Panc1 (cell line): ENCODE results near the gene HAGHL. TPM values are rescaled to one million over a fixed set of nuclear protein-coding genes. Genes with fewer than 3 reads are reported as not detected.

Experiments used
- ATAC-seq: fragments of 200-7000 bp; cut with Tn5 transposase; 2 replicates; pipeline ENCODE4 v1.9.1; 2020; ENCODE audit warnings: mild to moderate bottlenecking, moderate library complexity
- BruUV-seq: library from RNA; stranded (reverse); fragments of 400-500 nt; replicated peaks from 2 replicates; lab custom pipeline; 2021; lab: Mats Ljungman, UMichigan
- CTCF ChIA-PET: fragments of 300-600 bp; sonication (Branson Sonifier 250); formaldehyde crosslinking; loops from one replicate; lab custom pipeline; 2022; ENCODE audit warnings: antibody characterized with exemption; lab: Charles Lee
- POLR2A ChIA-PET: fragments of 300-600 bp; sonication (Branson Sonifier 250); formaldehyde crosslinking; loops from one replicate; lab custom pipeline; 2022; ENCODE audit warnings: antibody characterized with exemption; lab: Charles Lee
- DNase-seq: peaks from one replicate; pipeline ENCODE4 v3.0.0-alpha.2; 2010; ENCODE audit warnings: low read depth, low spot score
- H3K27ac ChIP-seq: 2 replicates; pipeline ENCODE4 v1.5.1; 2011; ENCODE audit warnings: mild to moderate bottlenecking, low read length, inconsistent platforms
- H3K27me3 ChIP-seq: fragments of 200-500 bp; sonication (Bioruptor generic); 2 replicates; pipeline ENCODE4 v1.6.0; 2014; ENCODE audit warnings: low read length, inconsistent platforms; ENCODE audit not compliant: control insufficient read depth, insufficient read depth
- H3K36me3 ChIP-seq: fragments of 200-500 bp; sonication (Bioruptor generic); 2 replicates; pipeline ENCODE4 v1.5.1; 2014; ENCODE audit warnings: inconsistent platforms, mild to moderate bottlenecking, low read length, moderate library complexity; ENCODE audit not compliant: control insufficient read depth, insufficient read depth
- H3K4me1 ChIP-seq: 2 replicates; pipeline ENCODE4 v1.5.1; 2011; ENCODE audit warnings: inconsistent platforms, mild to moderate bottlenecking, low read length, moderate library complexity; ENCODE audit not compliant: control insufficient read depth, insufficient read depth
- H3K4me3 ChIP-seq, 2 experiments: 2 replicates each; pipeline ENCODE4 v1.5.1; 2011 to 2012; ENCODE audit warnings: low read depth in 2 of 2, low read length in 2 of 2, mild to moderate bottlenecking in 2 of 2, inconsistent platforms in 1 of 2, moderate library complexity in 1 of 2
- H3K9me3 ChIP-seq: fragments of 200-500 bp; sonication (Bioruptor generic); 2 replicates; pipeline ENCODE4 v1.5.1; 2014; ENCODE audit warnings: low read depth, mild to moderate bottlenecking, inconsistent platforms, low read length, moderate library complexity; ENCODE audit not compliant: control insufficient read depth, insufficient read depth
- POLR2AphosphoS5 ChIP-seq: IDR thresholded peaks from 2 replicates; pipeline ENCODE4 v1.6.1; 2012; ENCODE audit warnings: mild to moderate bottlenecking, low read depth, low read length, moderate library complexity
- SIN3A ChIP-seq: IDR thresholded peaks from 2 replicates; pipeline ENCODE4 v1.6.1; 2012; ENCODE audit warnings: low read depth, mild to moderate bottlenecking, low read length, moderate library complexity, borderline replicate concordance; ENCODE audit not compliant: insufficient read depth
- TCF7L2 ChIP-seq: IDR thresholded peaks from 2 replicates; pipeline ENCODE4 v1.6.1; 2011; ENCODE audit warnings: mild to moderate bottlenecking, low read depth, low read length, inconsistent platforms
- in situ Hi-C: cut with HindIII; loops from 2 replicates; pipeline ENCODE4 v1.10.0; 2016; ENCODE audit warnings: low sequenced_read_pairs, low pct_unique_long_range_greater_than_20kb
- intact Hi-C: fragments of 100-400 bp; cut with micrococcal nuclease; formaldehyde crosslinking; loops from one replicate; pipeline ENCODE4 v1.10.0; 2022; ENCODE audit not compliant: unreplicated experiment
- total RNA-seq: library from RNA; stranded (reverse); gene quantifications from one replicate; pipeline ENCODE4 v1.2.1, GENCODE V29; 2021; ENCODE audit not compliant: unreplicated experiment
- TF ChIP-seq, protein P1 (sequence below): fragments of 450-650 bp; IDR thresholded peaks from 2 replicates; pipeline ENCODE4 v1.5.1; 2017; ENCODE audit warnings: mild to moderate bottlenecking
- TF ChIP-seq, protein P2 (sequence below), 2 experiments: IDR thresholded peaks; 2 replicates each; pipeline ENCODE4 v1.6.1; 2011 to 2012; ENCODE audit warnings: low read depth in 2 of 2, control low read depth in 1 of 2, low read length in 1 of 2, mild to moderate bottlenecking in 1 of 2, moderate library complexity in 1 of 2; ENCODE audit not compliant: insufficient read depth in 1 of 2

Gene HAGHL
- total RNA-seq, 1 experiment from 2014 or later = 41.1 TPM

DNA sequence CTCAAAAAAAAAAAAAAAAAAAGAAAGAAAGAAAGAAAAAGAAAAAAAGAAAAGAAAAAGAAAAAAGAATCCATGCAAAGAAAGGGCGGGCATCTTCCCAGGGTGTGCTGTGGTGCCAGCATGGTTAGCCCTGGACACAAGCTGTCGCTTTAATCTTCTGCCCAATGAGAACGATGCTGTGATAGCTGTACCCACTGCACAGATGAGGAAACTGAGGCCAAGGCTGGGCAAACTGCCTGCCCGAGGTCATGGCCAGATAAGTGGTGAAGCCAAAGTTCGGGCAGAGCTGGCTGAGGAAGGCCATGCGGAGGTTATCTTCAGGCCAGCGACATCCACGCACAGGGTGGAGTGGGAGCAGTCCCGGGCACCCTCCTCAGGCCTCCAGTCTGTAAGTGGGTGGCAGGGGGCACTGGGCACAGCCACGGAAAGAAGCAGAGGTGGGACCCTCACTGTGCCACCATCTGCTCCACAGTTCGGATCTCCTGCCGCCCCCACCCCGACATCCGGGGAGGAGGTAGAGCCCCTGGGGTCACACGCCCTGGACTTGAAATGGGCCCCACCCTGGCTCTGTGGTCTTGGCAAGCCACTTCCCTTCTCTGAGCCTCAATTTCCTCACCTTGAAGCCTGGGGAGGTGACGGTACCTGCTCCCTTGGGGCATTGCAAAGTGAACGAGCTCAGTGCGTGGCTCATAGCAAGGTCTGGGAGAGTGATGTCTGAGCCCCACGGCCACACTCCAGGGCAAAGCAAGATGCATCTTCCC lies 27.8 kb upstream of the HAGHL start:
- no peak overlapping the region for H3K4me3 ChIP-seq
- no peaks in the 10 kb centered on the region for H3K27me3 ChIP-seq
- no peak overlapping the region for H3K27ac ChIP-seq
- TF ChIP-seq TCF7L2 = no peak
- TF ChIP-seq, protein P1, sequence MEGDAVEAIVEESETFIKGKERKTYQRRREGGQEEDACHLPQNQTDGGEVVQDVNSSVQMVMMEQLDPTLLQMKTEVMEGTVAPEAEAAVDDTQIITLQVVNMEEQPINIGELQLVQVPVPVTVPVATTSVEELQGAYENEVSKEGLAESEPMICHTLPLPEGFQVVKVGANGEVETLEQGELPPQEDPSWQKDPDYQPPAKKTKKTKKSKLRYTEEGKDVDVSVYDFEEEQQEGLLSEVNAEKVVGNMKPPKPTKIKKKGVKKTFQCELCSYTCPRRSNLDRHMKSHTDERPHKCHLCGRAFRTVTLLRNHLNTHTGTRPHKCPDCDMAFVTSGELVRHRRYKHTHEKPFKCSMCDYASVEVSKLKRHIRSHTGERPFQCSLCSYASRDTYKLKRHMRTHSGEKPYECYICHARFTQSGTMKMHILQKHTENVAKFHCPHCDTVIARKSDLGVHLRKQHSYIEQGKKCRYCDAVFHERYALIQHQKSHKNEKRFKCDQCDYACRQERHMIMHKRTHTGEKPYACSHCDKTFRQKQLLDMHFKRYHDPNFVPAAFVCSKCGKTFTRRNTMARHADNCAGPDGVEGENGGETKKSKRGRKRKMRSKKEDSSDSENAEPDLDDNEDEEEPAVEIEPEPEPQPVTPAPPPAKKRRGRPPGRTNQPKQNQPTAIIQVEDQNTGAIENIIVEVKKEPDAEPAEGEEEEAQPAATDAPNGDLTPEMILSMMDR = no peak
- TF ChIP-seq SIN3A = no peak
- no peak for TF ChIP-seq POLR2AphosphoS5
- TF ChIP-seq, protein P2, sequence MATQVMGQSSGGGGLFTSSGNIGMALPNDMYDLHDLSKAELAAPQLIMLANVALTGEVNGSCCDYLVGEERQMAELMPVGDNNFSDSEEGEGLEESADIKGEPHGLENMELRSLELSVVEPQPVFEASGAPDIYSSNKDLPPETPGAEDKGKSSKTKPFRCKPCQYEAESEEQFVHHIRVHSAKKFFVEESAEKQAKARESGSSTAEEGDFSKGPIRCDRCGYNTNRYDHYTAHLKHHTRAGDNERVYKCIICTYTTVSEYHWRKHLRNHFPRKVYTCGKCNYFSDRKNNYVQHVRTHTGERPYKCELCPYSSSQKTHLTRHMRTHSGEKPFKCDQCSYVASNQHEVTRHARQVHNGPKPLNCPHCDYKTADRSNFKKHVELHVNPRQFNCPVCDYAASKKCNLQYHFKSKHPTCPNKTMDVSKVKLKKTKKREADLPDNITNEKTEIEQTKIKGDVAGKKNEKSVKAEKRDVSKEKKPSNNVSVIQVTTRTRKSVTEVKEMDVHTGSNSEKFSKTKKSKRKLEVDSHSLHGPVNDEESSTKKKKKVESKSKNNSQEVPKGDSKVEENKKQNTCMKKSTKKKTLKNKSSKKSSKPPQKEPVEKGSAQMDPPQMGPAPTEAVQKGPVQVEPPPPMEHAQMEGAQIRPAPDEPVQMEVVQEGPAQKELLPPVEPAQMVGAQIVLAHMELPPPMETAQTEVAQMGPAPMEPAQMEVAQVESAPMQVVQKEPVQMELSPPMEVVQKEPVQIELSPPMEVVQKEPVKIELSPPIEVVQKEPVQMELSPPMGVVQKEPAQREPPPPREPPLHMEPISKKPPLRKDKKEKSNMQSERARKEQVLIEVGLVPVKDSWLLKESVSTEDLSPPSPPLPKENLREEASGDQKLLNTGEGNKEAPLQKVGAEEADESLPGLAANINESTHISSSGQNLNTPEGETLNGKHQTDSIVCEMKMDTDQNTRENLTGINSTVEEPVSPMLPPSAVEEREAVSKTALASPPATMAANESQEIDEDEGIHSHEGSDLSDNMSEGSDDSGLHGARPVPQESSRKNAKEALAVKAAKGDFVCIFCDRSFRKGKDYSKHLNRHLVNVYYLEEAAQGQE (IDR thresholded peaks at IDR 0.05; ENCODE audit: insufficient read depth in 1 of 2, low read depth in 2 of 2, low read length in 1 of 2) = no peak
- no peak for ATAC-seq
- in situ Hi-C loops = no loop called here
- POLR2A ChIA-PET = no interaction called here
- no peak for DNase-seq
- intact Hi-C loops = no loop called here
- no TSS peak for BruUV-seq
- H3K4me1 ChIP-seq = no peaks in the 10 kb centered on the region; the same call in 1 of the 2 replicates
- H3K9me3 ChIP-seq = no peaks in the 10 kb centered on the region
- CTCF ChIA-PET = no interaction called here
- no peaks in the 10 kb centered on the region for H3K36me3 ChIP-seq

DNA sequence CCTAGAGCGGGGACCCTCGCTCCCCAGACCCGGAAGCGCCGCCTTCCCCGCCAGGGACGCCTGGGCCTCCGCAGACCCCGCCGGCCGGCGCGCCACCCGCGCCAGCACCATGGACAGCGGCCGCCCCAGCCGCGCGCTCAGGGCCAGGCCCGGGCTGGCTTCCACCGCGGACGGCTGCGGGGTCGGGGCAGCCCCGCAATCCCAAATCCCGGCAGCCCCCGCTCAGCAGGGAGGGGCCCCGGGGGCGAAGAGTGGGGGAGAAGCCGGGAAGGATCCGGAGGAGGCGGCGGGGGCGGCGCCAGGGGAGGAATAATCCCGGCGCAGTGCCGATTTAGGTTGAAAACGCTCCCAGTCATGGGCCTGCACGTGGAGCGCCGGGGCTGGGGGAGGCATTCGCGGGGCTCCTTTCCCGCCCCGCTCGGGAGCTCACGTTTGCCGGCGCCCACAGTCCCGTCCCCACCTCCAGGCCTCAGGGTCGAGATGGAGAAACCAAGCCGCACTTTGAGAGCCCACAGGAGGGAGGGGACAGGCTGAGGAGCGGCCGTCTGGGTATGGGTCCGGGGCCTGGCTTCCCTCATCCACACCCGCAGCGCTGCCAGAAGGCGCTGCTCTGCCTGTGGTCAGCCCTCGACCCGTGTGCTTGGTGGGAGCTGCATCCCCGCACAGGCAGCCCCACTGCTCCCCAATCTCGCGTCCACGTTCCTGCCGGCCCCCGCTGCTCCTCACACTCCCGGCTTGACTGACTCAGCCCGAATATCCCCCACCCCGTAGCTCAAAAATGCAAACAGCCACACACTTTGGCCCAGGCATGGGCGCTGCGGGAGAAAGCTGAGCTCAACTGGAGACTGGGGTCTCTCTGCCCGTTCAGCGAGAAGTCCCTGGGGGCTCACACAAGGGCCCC lies 26.0 kb upstream of the HAGHL start:
- ChIA-PET CTCF (interaction anchor here (0.7 kb wide), 1 partner anchor 15 kb away, joined by 3 read pairs; no protein-coding TSS in a partner anchor), POLR2A (no interaction called here)
- Histone ChIP-seq H3K9me3 (no peaks in the 10 kb centered on the region), H3K27ac (no peak overlapping the region), H3K4me1 (no peaks in the 10 kb centered on the region; the same call in 1 of the 2 replicates), H3K27me3 (no peaks in the 10 kb centered on the region), H3K36me3 (peaks cover 5% of the 10 kb centered on the region; the same call in 1 of the 2 replicates), H3K4me3 (no peak overlapping the region)
- intact Hi-C loops = no loop called here
- no peak for TF ChIP-seq SIN3A
- TF ChIP-seq POLR2AphosphoS5 = no peak
- TF ChIP-seq, protein P2 (IDR thresholded peaks at IDR 0.05; ENCODE audit: insufficient read depth in 1 of 2, low read depth in 2 of 2, low read length in 1 of 2) = peak; percentile 90 to 97
- TF ChIP-seq TCF7L2 = no peak
- peak; percentile 39; the same call in 1 of the 2 replicates for ATAC-seq
- in situ Hi-C loops = no loop called here
- DNase-seq = no peak
- BruUV-seq = no TSS peak
